DOHH2 (cell line): Measurements from ENCODE around the gene R3HDM4.

ENCODE experiments used
- H3F3A ChIP-seq: fragments of 200-600 bp; sonication (generic), shearing (Covaris generic); 2 replicates; pipeline ENCODE4 v1.6.0; 2016; ENCODE audit warnings: antibody characterized with exemption, mild to moderate bottlenecking; ENCODE audit not compliant: control insufficient read depth, insufficient read depth
- H3K27ac ChIP-seq: fragments of 200-600 bp; sonication (generic); 2 replicates; pipeline ENCODE4 v1.5.1; 2014; ENCODE audit warnings: low read depth, mild to moderate bottlenecking, low read length, moderate library complexity
- H3K27me3 ChIP-seq: fragments of 200-600 bp; sonication (generic); 2 replicates; pipeline ENCODE4 v1.6.1; 2014; ENCODE audit warnings: mild to moderate bottlenecking, low read length, mixed read lengths; ENCODE audit not compliant: control insufficient read depth
- H3K36me3 ChIP-seq: fragments of 200-600 bp; sonication (generic); 2 replicates; pipeline ENCODE4 v1.6.1; 2014; ENCODE audit warnings: mild to moderate bottlenecking, low read length, moderate library complexity, mixed read lengths; ENCODE audit not compliant: control insufficient read depth
- H3K4me1 ChIP-seq: fragments of 200-600 bp; sonication (generic); 2 replicates; pipeline ENCODE4 v1.6.1; 2014; ENCODE audit warnings: mild to moderate bottlenecking, low read length, mixed read lengths; ENCODE audit not compliant: control insufficient read depth
- H3K4me2 ChIP-seq: fragments of 200-600 bp; sonication (generic); 2 replicates; pipeline ENCODE4 v1.6.0; 2014; ENCODE audit warnings: mild to moderate bottlenecking, low read length, moderate library complexity
- H3K4me3 ChIP-seq: fragments of 200-600 bp; sonication (generic); 2 replicates; pipeline ENCODE4 v1.5.1; 2014; ENCODE audit warnings: mild to moderate bottlenecking, low read length, mixed read lengths
- H3K79me2 ChIP-seq: fragments of 200-600 bp; sonication (generic); 2 replicates; pipeline ENCODE4 v1.6.1; 2014; ENCODE audit warnings: mild to moderate bottlenecking, low read length, mixed read lengths; ENCODE audit not compliant: control insufficient read depth
- H3K9me2 ChIP-seq: fragments of 200-600 bp; sonication (generic); replicated peaks from 2 replicates; pipeline ENCODE4 v1.6.1; 2014; ENCODE audit warnings: mild to moderate bottlenecking, low read length, mixed read lengths; ENCODE audit not compliant: control insufficient read depth
- H3K9me3 ChIP-seq: fragments of 200-600 bp; sonication (generic); 2 replicates; pipeline ENCODE4 v1.6.1; 2014; ENCODE audit warnings: antibody characterized with exemption, low read length, mixed read lengths; ENCODE audit not compliant: control insufficient read depth, insufficient read depth
- H4K20me1 ChIP-seq: fragments of 200-600 bp; sonication (generic); 2 replicates; pipeline ENCODE4 v1.6.0; 2014; ENCODE audit warnings: low read depth, mild to moderate bottlenecking, antibody characterized with exemption, low read length, moderate library complexity; ENCODE audit not compliant: control insufficient read depth, insufficient read depth
- EZH2phosphoT487 ChIP-seq: fragments of 200-600 bp; sonication (generic); IDR thresholded peaks from 2 replicates; pipeline ENCODE4 v1.6.1; 2017; ENCODE audit warnings: borderline replicate concordance, mild to moderate bottlenecking, antibody characterized with exemption, low read length, moderate library complexity, mixed read lengths
- TF ChIP-seq, protein P1 (sequence below): fragments of 200-600 bp; sonication (generic); IDR thresholded peaks from one replicate; pipeline ENCODE4 v1.5.1; 2014; ENCODE audit warnings: antibody characterized with exemption, mild to moderate bottlenecking, low read depth, low read length; ENCODE audit not compliant: poor library complexity, severe bottlenecking

R3HDM4 gene

DNA sequence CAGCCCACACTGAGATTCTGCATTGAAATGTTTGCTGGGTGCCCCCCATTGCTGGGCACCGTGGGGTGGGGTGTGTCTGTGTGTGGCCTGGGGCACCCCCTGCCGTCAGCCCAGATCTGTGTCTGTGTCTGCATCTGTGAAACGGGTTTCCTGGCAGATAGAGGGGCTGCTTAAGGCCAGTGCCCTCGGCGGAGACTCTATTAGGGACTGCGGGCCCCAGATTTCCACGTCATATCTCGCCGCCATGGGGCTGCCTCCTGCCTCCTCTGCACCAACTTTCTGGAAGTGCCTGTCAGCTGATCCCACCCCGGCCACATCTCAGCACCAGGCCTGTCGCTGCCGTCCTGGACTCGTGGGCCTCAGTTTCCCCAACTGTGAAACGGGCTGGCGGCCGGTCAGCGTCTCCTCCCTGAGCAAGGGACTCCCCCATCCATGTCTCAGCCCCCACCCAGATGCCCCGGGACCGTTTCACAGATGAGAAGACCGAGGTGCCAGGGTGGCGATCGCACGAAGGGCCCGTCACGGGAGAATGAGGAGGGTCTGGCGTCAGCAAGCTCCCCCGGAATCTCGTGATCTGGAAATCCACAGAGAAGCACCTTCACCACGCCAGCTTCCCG lies 34.2 kb upstream of the R3HDM4 start:
- Histone ChIP-seq H3K9me2 (no peaks in the 10 kb centered on the region), H3K4me2 (peak overlapping the region; percentile 64), H3F3A (no peaks in the 10 kb centered on the region), H4K20me1 (no peaks in the 10 kb centered on the region; the same call in 1 of the 2 replicates), H3K27ac (peak overlapping the region; percentile 11; the same call in 1 of the 2 replicates), H3K79me2 (no peaks in the 10 kb centered on the region), H3K4me1 (peaks cover 41% of the 10 kb centered on the region), H3K4me3 (peak overlapping the region; percentile 52), H3K27me3 (peaks cover 42% of the 10 kb centered on the region), H3K36me3 (no peaks in the 10 kb centered on the region), H3K9me3 (no peaks in the 10 kb centered on the region)
- no peak for TF ChIP-seq EZH2phosphoT487
- TF ChIP-seq, protein P1, sequence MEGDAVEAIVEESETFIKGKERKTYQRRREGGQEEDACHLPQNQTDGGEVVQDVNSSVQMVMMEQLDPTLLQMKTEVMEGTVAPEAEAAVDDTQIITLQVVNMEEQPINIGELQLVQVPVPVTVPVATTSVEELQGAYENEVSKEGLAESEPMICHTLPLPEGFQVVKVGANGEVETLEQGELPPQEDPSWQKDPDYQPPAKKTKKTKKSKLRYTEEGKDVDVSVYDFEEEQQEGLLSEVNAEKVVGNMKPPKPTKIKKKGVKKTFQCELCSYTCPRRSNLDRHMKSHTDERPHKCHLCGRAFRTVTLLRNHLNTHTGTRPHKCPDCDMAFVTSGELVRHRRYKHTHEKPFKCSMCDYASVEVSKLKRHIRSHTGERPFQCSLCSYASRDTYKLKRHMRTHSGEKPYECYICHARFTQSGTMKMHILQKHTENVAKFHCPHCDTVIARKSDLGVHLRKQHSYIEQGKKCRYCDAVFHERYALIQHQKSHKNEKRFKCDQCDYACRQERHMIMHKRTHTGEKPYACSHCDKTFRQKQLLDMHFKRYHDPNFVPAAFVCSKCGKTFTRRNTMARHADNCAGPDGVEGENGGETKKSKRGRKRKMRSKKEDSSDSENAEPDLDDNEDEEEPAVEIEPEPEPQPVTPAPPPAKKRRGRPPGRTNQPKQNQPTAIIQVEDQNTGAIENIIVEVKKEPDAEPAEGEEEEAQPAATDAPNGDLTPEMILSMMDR = peak; percentile 16

DNA sequence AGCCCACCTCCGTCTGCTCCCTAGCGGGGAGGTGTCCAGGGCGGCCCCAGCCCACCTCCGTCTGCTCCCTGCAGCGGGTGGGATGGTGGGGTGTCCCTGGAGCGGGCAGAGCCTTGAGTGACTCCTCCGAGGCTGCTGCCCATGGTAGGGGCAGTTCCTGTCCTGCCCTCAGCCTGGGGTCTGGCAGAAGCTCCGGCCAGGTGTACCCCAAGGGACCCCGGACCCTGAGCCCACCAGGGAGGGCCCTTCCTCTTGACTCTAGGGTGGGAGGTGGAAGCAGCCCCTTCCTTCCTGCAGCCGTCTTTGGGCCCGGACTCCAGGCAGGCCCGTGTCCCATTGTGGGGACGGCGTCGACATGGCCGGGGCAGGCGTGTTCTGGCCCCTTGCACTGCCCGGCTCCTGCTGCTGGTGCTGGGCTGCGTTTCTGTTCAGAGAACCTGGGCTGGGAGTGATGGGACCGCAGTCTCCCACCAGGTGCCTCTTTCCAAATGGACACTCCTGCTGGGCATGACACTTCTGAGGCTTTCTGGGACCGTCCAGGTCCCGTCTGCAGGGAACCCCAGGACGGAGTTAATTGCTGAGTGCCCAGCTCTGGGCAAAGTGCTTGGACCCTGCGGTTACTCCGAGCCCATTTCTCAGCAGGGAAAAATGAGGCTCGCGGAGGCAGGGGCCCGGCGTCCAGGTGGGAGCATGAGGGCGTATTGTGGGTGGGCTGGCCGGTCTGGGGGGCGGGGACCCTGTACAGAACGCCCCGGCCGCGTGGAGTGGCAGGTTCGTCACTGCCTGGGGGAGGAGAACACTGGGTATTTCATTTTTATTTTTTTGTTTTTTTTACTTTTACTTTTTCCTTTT lies 32.6 kb upstream of the R3HDM4 start:
- Histone ChIP-seq H3K36me3 (no peaks in the 10 kb centered on the region), H3F3A (no peaks in the 10 kb centered on the region), H3K4me1 (peaks cover 32% of the 10 kb centered on the region), H4K20me1 (no peaks in the 10 kb centered on the region; the same call in 1 of the 2 replicates), H3K27me3 (peaks cover 40% of the 10 kb centered on the region), H3K9me2 (no peaks in the 10 kb centered on the region), H3K79me2 (no peaks in the 10 kb centered on the region), H3K4me3 (no peak overlapping the region), H3K27ac (no peak overlapping the region), H3K9me3 (no peaks in the 10 kb centered on the region), H3K4me2 (no peak overlapping the region)
- TF ChIP-seq, protein P1 = no peak
- TF ChIP-seq EZH2phosphoT487 = no peak

DNA sequence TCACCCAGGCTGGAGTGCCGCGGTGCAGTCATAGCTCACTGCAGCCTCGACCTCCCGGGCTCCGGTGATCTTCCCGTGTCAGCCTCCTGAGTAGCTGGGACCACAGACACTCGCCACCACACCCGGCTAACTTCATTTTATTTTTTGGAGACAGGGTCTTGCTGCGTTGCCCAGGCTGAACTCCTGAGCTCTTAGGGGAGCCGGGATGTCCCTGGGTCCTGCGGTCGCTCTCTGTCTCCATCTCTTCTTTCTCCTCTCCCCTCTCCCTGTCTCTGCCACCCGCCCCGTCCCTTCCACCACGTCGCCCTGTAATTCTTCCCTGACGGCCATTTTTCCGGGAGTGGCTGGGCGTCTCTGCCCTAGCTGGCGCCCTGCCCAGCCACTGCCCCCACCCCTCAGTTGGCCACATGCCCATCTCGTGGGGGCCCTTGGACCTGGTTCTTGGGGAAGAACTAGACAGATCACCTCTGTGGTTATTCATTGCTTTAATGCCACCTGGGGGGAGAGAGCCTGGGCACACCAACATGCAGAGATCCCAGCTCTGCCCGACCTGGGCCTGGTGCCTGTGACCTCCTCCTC lies 31.7 kb upstream of the R3HDM4 start:
- peaks cover 42% of the 10 kb centered on the region for H3K27me3 ChIP-seq
- H3K36me3 ChIP-seq = no peaks in the 10 kb centered on the region
- no peaks in the 10 kb centered on the region for H3F3A ChIP-seq
- no peak overlapping the region for H3K4me2 ChIP-seq
- H3K4me1 ChIP-seq = peaks cover 31% of the 10 kb centered on the region
- no peaks in the 10 kb centered on the region; the same call in 1 of the 2 replicates for H4K20me1 ChIP-seq
- no peak overlapping the region for H3K27ac ChIP-seq
- H3K79me2 ChIP-seq = no peaks in the 10 kb centered on the region
- no peak for TF ChIP-seq EZH2phosphoT487
- TF ChIP-seq, protein P1 = no peak
- no peaks in the 10 kb centered on the region for H3K9me2 ChIP-seq
- H3K4me3 ChIP-seq = no peak overlapping the region
- no peaks in the 10 kb centered on the region for H3K9me3 ChIP-seq
